SHP77 treated with DMSO at 0.1 percent for 48 hours (cell line): ENCODE results near the gene RHEX.
"Not testable (repeated sequence)": the region's sequence is repeated elsewhere in the genome, so short reads cannot be mapped to it uniquely, and the experiment has no call there.

Source experiments
- DNase-seq: peaks from one replicate; lab custom pipeline; 2025; lab: John Stamatoyannopoulos, UW

RHEX gene

GRCh38 chr1:206052919-206053610 lies at the start of gene RHEX:
TSS of gene RHEX (plus strand) at chr1:206053173. CDS start at chr1:206097829, 44,656 bp downstream.
- not testable (repeated sequence) for DNase-seq

- no peak for DNase-seq
Observed at GRCh38 chr1:206003854-206004800, 48.8 kb upstream of the RHEX start.

GRCh38 chr1:206004826-206005225 lies 48.1 kb upstream of the RHEX start:
- DNase-seq = no peak

GRCh38 chr1:206005234-206005633 lies 47.7 kb upstream of the RHEX start:
- DNase-seq = no peak

- no peak for DNase-seq
Observed at GRCh38 chr1:206005778-206006180, 47.2 kb upstream of the RHEX start.

- no peak for DNase-seq
Observed at GRCh38 chr1:206006946-206007345, 46.0 kb upstream of the RHEX start.

GRCh38 chr1:206010060-206010459 lies 42.9 kb upstream of the RHEX start:
- DNase-seq = no peak

GRCh38 chr1:206011057-206011456 lies 41.9 kb upstream of the RHEX start:
- no peak for DNase-seq

GRCh38 chr1:206012086-206012859 lies 40.7 kb upstream of the RHEX start:
- no peak for DNase-seq

- no peak for DNase-seq
Observed at GRCh38 chr1:206013026-206013795, 39.8 kb upstream of the RHEX start.

GRCh38 chr1:206014601-206015000 lies 38.4 kb upstream of the RHEX start:
- DNase-seq = no peak

- no peak for DNase-seq
Observed at GRCh38 chr1:206015071-206015470, 37.9 kb upstream of the RHEX start.

GRCh38 chr1:206020393-206021007 lies 32.5 kb upstream of the RHEX start:
- DNase-seq = no peak

- no peak for DNase-seq
Observed at GRCh38 chr1:206021008-206021625, 31.9 kb upstream of the RHEX start.

- DNase-seq = no peak
Observed at GRCh38 chr1:206021626-206022365, 31.2 kb upstream of the RHEX start.

- DNase-seq = no peak
Observed at GRCh38 chr1:206022766-206023165, 30.2 kb upstream of the RHEX start.

- no peak for DNase-seq
Observed at GRCh38 chr1:206023695-206024094, 29.3 kb upstream of the RHEX start, which contains the start of gene CTSE. TSS of gene CTSE (minus strand) at chr1:206023895. CDS start at chr1:206023791, 104 bp downstream.

GRCh38 chr1:206025283-206025820 lies 27.6 kb upstream of the RHEX start:
- no peak for DNase-seq

- no peak for DNase-seq
Observed at GRCh38 chr1:206029484-206029883, 23.5 kb upstream of the RHEX start.

- DNase-seq = no peak
Observed at GRCh38 chr1:206030191-206030590, 22.8 kb upstream of the RHEX start.
